Body of pancreas (tissue), 4 donors: ENCODE measurements around the gene SEMA5B.

Source experiments
- CTCF ChIP-seq, 7 experiments: fragments of 450-650 bp in 4 of 7; fragments of 200-600 bp in 3 of 7; sonication (generic) in 3 of 7; IDR thresholded peaks; one replicate each; pipeline ENCODE4 v1.5.1; 2016 to 2019; ENCODE audit warnings: antibody characterized with exemption in 7 of 7
- POLR2A ChIP-seq, 3 donors: fragments of 450-650 bp; IDR thresholded peaks; one replicate each; pipeline ENCODE4 v1.6.1; 2016; ENCODE audit warnings: antibody characterized with exemption in 3 of 3, mild to moderate bottlenecking in 2 of 3

DNA sequence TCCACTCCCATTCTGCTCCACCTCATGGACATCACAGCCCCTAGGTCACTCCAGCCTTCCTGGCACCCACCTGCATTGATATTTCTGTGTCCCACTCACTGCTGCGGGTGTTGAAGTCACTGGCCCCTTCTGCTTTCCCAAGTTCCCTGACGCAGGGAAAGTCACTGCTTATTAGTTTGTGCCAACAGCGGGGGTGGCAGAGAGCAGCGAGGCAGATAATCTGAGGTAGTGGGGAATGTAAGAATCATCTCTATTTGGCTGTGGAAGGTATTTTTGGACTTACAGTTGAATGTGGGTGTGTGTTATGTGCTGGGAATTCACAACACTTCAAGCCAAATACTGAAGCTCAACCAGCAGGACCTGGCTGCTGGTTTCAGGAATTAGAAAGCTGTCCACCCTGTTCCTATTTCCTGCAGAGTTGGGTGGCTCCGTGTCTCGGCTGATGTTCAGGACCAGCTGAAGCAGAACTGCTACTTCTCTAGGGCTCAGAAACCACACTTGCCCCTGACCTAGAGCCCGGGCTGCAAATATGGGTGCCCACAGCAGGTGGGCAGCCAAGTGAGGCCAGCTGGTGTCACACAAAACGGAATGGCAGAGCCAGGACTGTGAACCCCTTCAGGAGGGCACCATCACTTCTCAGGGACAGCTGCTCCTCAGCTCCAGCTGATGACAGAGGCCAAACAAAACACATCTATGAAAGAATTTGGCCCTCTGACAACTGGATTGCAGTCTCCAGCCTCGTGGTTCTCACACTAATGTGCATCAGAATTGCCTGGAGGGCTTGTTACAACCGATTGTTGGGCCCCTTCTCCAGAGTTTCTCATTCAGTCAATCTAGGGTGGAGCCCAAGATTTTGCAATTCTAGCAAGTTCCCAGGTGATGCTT, 57.7 kb downstream of the SEMA5B start:
- no peak for TF ChIP-seq POLR2A (IDR thresholded peaks at IDR 0.05)
- no peak for TF ChIP-seq CTCF (IDR thresholded peaks at IDR 0.05)
